Cerebellar cortex (tissue), 1 donor: ENCODE measurements around the gene ERC1.
A peak's percentile ranks its signal among the peaks of the same experiment; 100 is the strongest.
"Not testable (repeated sequence)": the region's sequence is repeated elsewhere in the genome, so short reads cannot be mapped to it uniquely, and the experiment has no call there.

ENCODE experiments used
- DNase-seq: peaks from one replicate; pipeline ENCODE4 v3.0.0-alpha.2; 2015; ENCODE audit warnings: low spot score

The ERC1 gene

GRCh38 chr12:1130164-1130563, 139.1 kb downstream of the ERC1 start:
- no peak for DNase-seq

GRCh38 chr12:1130571-1130970, 139.5 kb downstream of the ERC1 start:
- no peak for DNase-seq

GRCh38 chr12:1131811-1132224, 140.8 kb downstream of the ERC1 start:
- DNase-seq, result peak; percentile 72

DNA sequence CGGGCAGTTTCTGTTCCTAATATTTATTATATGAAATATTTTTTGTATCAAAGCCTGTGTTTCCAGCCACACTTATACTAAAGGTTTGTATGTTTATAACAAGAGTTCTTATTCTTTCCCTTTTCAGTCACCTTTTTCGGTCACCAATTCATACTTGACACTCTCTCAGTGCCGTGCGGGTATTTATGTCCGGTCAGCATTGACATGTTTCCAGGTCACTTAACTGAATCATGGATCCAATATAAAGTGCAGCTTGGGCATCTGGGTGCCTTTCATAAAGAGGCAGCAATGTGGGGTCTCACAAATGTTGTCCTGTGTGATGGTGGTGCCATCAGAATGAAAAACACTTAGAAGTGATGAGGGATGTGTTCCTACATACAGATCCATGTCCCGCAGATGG, 141.3 kb downstream of the ERC1 start:
- no peak for DNase-seq

DNA sequence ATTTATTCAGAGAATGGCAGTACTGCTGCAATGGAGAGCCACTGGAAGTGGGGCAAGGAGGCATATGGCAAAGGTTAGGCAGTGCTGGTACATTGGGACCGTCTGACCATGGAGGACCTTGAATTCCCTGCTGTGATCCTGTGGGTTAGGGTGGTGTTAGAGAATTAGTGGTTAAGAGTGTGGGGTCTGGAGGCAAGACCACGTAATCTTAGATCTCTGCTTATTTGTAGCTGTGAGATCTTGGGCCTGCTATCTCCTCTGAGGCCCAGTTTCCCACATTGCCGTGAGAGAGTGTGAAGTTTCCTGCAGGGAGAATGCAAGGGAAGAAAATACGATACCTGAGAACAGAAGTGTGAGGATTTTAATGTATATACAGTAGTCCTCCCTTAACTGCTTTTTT, 147.7 kb downstream of the ERC1 start:
- no peak for DNase-seq

GRCh38 chr12:1146758-1147157, 155.7 kb downstream of the ERC1 start:
- not testable (repeated sequence) for DNase-seq

GRCh38 chr12:1147821-1148220, 156.8 kb downstream of the ERC1 start:
- no peak for DNase-seq

GRCh38 chr12:1157046-1157445, 166.0 kb downstream of the ERC1 start:
- no peak for DNase-seq

- no peak for DNase-seq
Observed at GRCh38 chr12:1161197-1161596, 170.2 kb downstream of the ERC1 start.

DNA sequence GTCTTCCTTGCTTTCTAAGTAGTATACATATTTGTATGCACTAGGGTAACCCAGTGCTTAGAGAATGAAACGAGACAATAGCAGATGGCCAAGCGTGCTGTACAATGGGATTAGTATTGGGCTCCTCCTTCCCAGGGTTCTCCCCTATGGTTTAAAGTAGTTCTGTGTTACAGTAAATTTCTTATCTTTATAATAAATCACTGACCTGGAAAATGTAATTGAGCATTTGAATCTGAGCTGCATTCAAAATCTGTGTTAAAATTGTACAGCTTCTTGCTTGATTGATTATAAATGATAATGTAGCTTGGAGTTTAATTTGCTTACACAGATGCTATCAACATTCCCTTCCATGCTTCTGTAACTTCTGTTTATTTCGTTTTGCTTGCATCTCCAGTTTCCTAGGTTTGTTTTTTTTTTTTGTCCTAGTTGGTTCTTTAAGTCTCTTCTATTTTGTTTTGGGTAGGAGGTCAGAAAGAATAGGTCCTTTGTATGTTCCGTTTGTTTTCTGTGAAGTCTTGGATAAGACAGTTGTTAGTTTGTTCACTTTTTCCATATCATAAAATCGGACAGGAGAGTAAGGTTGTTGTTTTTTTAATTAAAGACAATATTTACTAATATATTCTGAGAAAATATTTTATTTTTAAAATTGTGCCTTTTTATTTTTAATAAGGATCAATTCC, 171.2 kb downstream of the ERC1 start:
- DNase-seq, result no peak

- no peak for DNase-seq
Observed at GRCh38 chr12:1167784-1168183, 176.8 kb downstream of the ERC1 start.

- DNase-seq, result no peak
Observed at GRCh38 chr12:1170411-1170810, 179.4 kb downstream of the ERC1 start.

- DNase-seq, result peak; percentile 72
Observed at GRCh38 chr12:1171657-1172408, 180.8 kb downstream of the ERC1 start.

DNA sequence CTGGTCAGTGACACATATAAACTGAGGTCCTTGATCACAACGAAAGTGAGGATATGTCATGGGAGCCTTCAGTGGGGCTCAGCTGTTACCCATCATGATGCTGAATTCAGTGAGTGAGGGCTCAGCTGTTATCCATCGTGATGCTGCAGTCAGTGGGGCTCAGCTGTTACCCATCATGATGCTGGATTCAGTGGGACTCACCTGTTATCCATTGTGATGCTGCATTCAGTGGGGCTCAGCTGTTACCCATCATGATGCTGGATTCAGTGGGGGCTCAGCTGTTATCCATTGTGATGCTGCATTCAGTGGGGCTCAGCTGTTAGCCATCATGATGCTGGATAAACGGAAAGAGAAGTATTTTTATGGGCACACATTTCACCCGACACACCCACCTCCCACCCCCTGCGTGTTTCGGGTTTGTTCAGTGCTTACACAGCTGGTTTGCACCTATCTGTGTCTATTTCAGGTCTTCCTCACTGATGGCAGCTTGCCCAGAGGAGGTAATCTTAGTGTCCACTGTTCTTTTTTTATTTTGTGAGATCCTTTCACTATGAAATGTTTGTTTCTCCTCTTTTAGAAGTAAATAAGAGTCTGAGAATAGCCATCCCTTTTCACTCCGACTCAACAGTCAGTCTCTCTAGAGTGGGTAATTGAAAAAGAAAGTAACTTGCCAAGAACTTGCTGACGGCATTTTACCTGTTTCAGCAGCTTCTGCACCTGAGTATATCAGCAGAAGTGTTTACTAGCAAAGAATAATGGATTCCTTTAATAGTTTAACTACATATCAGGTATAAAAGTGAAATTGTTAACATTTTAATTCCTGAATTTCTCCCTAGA, 183.0 kb downstream of the ERC1 start:
- DNase-seq, result peak; percentile 20

DNA sequence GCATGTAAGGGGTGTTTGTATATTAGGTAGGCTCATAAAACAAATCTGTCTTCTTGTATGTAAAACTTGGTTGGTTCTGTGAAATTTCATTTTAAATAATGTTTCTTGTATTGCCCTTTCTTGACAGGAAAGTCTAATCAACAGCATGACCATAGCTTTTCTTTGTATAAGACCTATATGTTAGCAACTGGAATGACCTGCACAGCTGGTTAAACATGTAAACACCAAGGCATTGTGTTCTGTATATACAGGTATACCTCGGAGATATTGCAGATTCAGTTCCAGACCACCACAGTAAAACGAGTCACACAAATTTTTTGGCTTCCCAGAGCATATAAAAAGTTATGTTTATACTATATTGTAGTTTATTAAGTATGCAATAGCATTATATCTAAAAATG, 183.6 kb downstream of the ERC1 start:
- DNase-seq, result no peak

- no peak for DNase-seq
Observed at GRCh38 chr12:1176191-1176590, 185.2 kb downstream of the ERC1 start.

GRCh38 chr12:1179128-1179527, 188.1 kb downstream of the ERC1 start:
- no peak for DNase-seq

DNA sequence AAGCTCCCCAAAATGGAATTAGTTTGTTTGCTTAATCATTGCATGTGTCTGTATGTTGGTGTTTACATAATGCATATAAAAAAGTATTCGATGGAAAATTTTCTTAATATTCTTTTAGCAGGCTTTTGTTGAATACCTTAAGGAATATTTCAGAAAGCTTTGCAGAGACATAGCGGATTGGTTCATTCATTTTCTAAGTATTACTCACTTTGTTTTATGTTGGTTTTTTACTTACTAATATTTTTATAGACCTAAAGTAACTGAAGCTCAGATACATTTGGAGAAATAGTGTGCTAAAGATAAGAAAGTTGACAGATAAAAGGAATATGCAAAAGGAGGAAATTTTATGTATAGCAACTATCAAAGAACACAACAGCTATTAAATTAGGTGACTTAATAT, 191.0 kb downstream of the ERC1 start:
- DNase-seq, result no peak

- DNase-seq, result no peak
Observed at GRCh38 chr12:1184402-1184801, 193.4 kb downstream of the ERC1 start.

GRCh38 chr12:1185460-1186182, 194.6 kb downstream of the ERC1 start:
- DNase-seq, result no peak

- no peak for DNase-seq
Observed at GRCh38 chr12:1186298-1186697, 195.3 kb downstream of the ERC1 start.

- no peak for DNase-seq
Observed at GRCh38 chr12:1188016-1188415, 197.0 kb downstream of the ERC1 start.
